Activated naive CD8-positive, alpha-beta T cell treated with anti-CD3 and anti-CD28 coated beads, Interleukin-2, amount 10 ng/mL, durations not matched to agents 7 days and 5 days (primary cell): ENCODE results near the gene IRF8. TPM values are rescaled to one million over a fixed set of nuclear protein-coding genes. Genes with fewer than 3 reads are reported as not detected.
"Not testable (repeated sequence)": the region's sequence is repeated elsewhere in the genome, so short reads cannot be mapped to it uniquely, and the experiment has no call there.

Experiments
- ATAC-seq: fragments of 150-1000 bp; cut with Tn5 transposase; one replicate; pipeline ENCODE4 v1.10.0; 2021; ENCODE audit warnings: low read depth, moderate library complexity
- POLR2A ChIA-PET: fragments of 350-600 bp; sonication (Branson Sonifier 250); formaldehyde crosslinking; loops from one replicate; lab custom pipeline; 2021; ENCODE audit warnings: antibody characterized with exemption; lab: Charles Lee
- DNase-seq: peaks from one replicate; pipeline ENCODE4 v3.0.0; 2021
- H3K27ac Mint-ChIP-seq: one replicate; pipeline ENCODE4 v1.8.0; 2022; ENCODE audit warnings: mild to moderate bottlenecking, mixed read lengths
- H3K27me3 Mint-ChIP-seq: one replicate; pipeline ENCODE4 v1.8.0; 2022; ENCODE audit warnings: mild to moderate bottlenecking, moderate library complexity, mixed read lengths
- H3K36me3 Mint-ChIP-seq: one replicate; pipeline ENCODE4 v1.8.0; 2021; ENCODE audit warnings: mild to moderate bottlenecking, mixed read lengths
- H3K4me1 Mint-ChIP-seq: one replicate; pipeline ENCODE4 v1.8.0; 2021; ENCODE audit warnings: mixed read lengths
- H3K4me3 Mint-ChIP-seq: one replicate; pipeline ENCODE4 v1.8.0; 2022; ENCODE audit warnings: mild to moderate bottlenecking, moderate library complexity, mixed read lengths
- H3K9me3 Mint-ChIP-seq: one replicate; pipeline ENCODE4 v1.8.0; 2021; ENCODE audit warnings: mixed read lengths
- total RNA-seq, 2 experiments: library from RNA; stranded (reverse); gene quantifications; one replicate each; pipeline ENCODE4 v1.2.3, GENCODE V29; 2021

IRF8 gene
- total RNA-seq, 2 experiments from 2014 or later, result 27.8 to 30.8 TPM

DNA sequence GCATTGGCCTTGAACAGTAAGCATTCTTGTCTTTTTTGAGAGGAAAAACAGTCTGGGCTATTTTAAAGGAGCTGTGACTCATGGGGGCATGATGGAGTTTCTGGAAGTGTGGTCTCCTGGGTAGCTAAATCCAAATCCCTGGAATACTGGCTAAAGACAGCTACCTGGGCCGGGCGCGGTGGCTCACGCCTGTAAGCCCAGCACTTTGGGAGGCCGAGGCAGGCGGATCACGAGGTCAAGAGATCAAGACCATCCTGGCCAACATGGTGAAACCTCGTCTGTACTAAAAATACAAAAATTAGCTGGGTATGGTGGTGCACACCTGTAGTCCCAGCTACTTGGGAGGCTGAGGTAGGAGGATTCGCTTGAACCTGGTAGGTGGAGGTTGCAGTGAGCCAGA is 8.3 kb downstream of the IRF8 start:
- H3K9me3 Mint-ChIP-seq, POLR2A ChIA-PET, H3K4me3 Mint-ChIP-seq, H3K27me3 Mint-ChIP-seq, H3K27ac Mint-ChIP-seq, DNase-seq, ATAC-seq: not testable (repeated sequence)
- Mint-ChIP-seq H3K36me3 (peaks cover 59% of the 10 kb centered on the region), H3K4me1 (peaks cover 50% of the 10 kb centered on the region)

DNA sequence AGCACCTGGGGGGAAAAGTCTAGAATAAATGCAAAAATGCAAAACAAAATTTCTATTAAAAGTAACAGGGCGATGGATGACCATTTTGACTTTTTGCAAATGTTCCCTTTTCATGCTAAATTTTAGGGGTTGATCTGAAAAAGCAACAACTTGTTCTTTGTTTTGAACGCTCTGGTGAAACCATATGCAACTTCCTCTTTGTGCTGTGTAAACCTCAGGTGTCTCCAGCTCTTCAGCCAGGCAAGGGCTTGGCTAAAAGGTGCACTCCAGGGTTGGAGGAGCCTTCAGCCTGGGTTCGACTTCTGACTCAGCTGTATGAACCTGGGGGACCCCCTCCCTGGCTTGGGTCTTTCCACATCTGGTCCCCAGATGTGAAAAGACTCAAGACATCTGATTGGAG is 9.5 kb downstream of the IRF8 start:
- no peaks in the 10 kb centered on the region for H3K9me3 Mint-ChIP-seq
- H3K4me3 Mint-ChIP-seq, result peak overlapping the region; percentile 55
- no peaks in the 10 kb centered on the region for H3K27me3 Mint-ChIP-seq
- peaks cover 41% of the 10 kb centered on the region for H3K4me1 Mint-ChIP-seq
- ATAC-seq (peak; percentile 48), DNase-seq (peak; percentile 28)
- H3K36me3 Mint-ChIP-seq, result peaks cover 56% of the 10 kb centered on the region
- peak overlapping the region; percentile 54 for H3K27ac Mint-ChIP-seq
- POLR2A ChIA-PET, result interaction anchor here (0.9 kb wide), 1 partner anchor 87 kb away, joined by 3 read pairs; no protein-coding TSS in a partner anchor

DNA sequence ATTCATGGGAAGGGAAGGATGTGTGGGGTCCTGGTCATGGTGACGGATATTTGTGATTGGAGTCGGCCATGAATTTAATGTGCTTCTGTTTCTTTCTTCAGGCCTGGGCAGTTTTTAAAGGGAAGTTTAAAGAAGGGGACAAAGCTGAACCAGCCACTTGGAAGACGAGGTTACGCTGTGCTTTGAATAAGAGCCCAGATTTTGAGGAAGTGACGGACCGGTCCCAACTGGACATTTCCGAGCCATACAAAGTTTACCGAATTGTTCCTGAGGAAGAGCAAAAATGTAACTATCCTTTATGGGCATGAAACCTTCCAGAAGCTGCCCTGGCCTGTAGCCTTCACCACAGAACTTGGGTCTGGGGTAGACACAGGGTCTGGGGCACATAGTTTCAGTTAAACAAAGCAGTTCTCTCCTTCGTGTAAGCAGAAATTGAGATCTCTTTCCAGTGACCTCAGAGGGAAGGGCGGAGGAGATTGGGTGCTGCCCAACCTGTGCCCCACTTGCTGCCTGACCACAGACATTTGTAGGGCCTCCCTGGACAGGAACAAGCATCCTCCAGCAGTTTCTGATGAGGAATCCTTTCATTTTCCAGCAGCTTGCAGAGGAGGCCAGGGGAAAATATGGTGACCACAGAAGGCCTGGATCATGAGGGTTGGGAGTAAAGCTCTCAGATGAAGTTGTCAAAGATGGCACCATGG is 10.1 kb downstream of the IRF8 start:
- Mint-ChIP-seq H3K4me3 (no peak overlapping the region), H3K9me3 (no peaks in the 10 kb centered on the region), H3K27me3 (no peaks in the 10 kb centered on the region), H3K27ac (peak overlapping the region; percentile 54), H3K4me1 (peaks cover 38% of the 10 kb centered on the region), H3K36me3 (peaks cover 50% of the 10 kb centered on the region)
- ATAC-seq (no peak), DNase-seq (peak; percentile 10)
- POLR2A ChIA-PET, result interaction anchor here (0.9 kb wide), 1 partner anchor 88 kb away, joined by 3 read pairs; no protein-coding TSS in a partner anchor

DNA sequence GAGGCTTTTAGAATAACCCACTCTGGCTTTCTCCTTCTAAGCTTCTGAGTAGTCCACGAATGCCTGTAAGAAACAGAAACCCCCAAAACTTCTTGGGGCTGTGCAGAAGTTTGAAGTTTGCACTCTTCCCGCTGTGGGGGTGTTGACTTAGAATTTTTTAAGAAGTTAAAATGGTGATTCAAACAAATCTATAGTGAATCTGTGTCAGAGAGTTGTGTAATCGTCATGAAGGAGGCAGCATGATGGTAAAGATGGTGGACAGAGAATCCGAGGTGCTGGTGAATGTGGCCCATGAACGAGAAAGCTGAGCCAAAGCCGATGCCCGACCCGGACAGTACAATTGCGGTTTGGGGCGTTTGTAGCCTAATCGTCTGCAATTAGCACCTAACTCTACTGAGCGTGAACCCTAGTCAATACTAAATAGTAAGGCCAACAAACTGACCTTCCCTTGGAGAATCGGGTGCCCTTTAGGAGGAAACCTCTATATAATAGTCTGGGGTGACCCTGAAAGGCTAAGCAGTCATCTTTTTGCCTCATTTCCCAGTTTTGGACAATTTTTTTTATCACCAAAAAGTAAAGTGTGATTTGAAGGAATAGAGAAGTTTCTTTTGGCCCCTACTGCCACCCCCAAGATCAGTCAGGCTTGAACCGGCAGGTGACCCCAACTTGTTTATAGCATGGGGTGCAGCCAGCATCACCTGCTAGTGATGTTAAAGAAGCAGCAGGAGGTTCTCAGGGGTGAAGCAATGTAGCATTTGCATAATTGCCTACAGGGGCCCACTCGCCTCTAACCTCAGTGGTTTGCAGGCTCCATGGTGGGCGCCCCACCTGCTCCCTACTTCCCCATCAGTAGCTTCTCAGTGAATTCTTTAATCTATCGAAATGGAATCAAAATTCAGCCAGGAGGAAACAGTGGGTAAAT is 11.2 kb downstream of the IRF8 start:
- H3K4me1 Mint-ChIP-seq, result peaks cover 33% of the 10 kb centered on the region
- POLR2A ChIA-PET, result no interaction called here
- H3K9me3 Mint-ChIP-seq, result no peaks in the 10 kb centered on the region
- ATAC-seq, result no peak
- H3K4me3 Mint-ChIP-seq, result no peak overlapping the region
- H3K27ac Mint-ChIP-seq, result no peak overlapping the region
- DNase-seq, result no peak
- peaks cover 39% of the 10 kb centered on the region for H3K36me3 Mint-ChIP-seq
- no peaks in the 10 kb centered on the region for H3K27me3 Mint-ChIP-seq

DNA sequence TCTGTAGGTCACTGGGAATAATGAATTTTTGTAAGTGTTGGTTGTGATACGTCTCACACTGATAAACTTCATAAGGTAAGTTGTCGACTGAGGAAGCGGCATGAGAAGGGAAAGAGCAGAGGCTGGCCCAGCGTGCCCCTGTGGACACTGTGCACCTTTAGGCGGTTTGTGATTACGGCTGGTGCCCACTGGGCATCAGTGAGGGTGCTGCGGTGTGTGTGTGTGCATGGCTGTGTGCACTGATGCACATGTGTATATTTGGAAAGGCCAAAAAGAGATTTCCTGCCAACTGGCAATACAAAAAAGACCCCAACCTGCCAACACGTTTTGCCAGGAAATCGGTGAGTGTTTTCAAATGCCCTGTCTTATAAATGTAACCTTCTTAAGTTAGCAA is 11.9 kb downstream of the IRF8 start:
- Mint-ChIP-seq H3K9me3 (no peaks in the 10 kb centered on the region), H3K36me3 (peaks cover 33% of the 10 kb centered on the region), H3K4me3 (no peak overlapping the region), H3K4me1 (peaks cover 29% of the 10 kb centered on the region), H3K27ac (no peak overlapping the region), H3K27me3 (no peaks in the 10 kb centered on the region)
- ATAC-seq (no peak), DNase-seq (peak; percentile 10)
- POLR2A ChIA-PET, result no interaction called here

DNA sequence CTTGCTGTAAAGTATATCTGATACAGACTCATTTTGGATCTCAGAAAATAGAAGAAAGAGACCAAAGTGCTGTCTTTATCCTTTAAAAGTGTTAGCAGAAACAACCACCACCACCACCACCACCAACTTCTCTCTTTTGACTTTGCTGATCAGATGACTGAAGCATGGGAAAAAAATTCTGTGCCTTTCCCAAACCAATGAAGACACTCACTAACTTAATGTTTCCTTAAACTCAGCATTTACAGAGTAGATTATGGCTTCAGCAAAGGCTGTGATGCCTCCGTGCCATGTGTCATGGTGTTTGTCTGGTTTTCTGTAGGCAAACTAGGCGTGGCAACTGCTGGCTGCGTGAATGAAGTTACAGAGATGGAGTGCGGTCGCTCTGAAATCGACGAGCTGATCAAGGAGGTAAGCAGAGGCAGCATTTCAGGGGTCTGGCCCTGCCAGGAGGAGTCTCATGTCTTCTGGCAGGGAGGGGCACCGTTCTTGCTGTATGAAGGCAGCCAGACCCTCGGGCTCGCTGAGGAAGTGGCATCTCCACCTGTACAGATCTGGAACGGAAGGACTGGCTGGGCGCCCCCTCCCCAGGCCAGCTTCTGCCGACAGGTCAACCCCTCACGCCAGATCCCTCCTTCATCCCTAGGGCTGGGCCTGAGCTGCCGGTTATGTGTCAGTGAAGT is 12.4 kb downstream of the IRF8 start:
- Mint-ChIP-seq H3K27me3 (no peaks in the 10 kb centered on the region), H3K36me3 (peaks cover 28% of the 10 kb centered on the region), H3K27ac (no peak overlapping the region), H3K9me3 (no peaks in the 10 kb centered on the region), H3K4me3 (no peak overlapping the region), H3K4me1 (peaks cover 29% of the 10 kb centered on the region)
- DNase-seq (peak; percentile 18), ATAC-seq (no peak)
- POLR2A ChIA-PET, result no interaction called here

DNA sequence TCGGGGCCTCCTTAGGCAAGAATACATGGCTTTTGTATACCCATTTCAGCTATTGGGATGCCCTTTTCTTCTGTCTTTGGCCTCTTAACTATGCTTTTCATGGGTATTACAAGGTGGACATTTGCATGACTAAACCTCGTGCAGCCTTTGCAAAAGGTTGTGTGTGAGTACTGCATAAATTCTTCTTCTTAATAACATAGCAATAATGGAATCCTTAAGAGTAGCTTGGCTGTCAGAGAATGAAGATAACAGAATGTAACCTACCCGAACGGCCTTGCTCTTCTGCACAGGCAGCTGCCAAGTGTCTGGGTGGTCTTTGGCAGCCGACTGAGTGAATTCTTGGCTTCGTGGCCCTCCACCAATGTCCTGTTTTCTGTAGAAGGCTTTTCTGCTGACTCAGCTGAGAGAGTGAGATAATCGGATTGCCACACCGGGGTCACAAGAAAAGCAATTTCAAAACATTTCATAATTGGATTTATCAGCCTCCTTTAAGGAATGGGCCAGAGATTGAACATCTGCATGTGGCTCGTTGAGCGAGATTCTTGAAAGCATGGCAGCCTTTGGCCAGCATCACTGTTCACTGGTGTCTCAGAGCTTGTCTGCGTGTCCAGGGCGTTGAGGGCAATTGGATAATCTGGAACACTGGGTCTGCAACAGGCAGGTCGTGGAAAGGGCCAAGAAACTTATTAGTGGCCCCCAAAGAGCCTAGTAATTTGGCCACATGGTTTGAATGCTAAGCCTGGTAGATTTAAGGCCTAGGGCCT is 13.4 kb downstream of the IRF8 start:
- no peak for DNase-seq
- H3K27ac Mint-ChIP-seq, result no peak overlapping the region

DNA sequence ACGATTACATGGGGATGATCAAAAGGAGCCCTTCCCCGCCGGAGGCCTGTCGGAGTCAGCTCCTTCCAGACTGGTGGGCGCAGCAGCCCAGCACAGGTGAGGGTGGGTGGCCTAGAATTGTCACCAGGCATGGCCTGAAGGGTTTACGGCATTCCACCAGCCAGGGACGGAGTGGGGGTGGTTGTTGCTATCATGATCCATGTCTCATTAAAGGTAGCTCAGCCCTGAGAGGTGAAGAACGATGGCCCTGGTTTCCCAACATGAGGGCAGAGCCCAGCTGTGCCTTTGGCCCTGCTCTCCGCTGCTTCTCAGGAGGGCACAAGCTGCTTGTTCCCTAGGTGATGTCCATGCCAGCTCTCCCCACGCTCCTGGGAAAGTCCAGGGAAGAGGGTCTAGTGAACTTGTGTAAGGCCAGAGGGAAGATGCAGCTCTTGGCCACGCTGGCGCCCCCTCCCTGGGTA is 14.2 kb downstream of the IRF8 start:
- Mint-ChIP-seq H3K27me3 (no peaks in the 10 kb centered on the region), H3K4me1 (peaks cover 28% of the 10 kb centered on the region), H3K27ac (peak overlapping the region; percentile 70), H3K9me3 (no peaks in the 10 kb centered on the region), H3K36me3 (peaks cover 24% of the 10 kb centered on the region), H3K4me3 (no peak overlapping the region)
- no peak for DNase-seq
- POLR2A ChIA-PET, result interaction anchor here (1.1 kb wide), 1 partner anchor 23 kb away, joined by 4 read pairs; no protein-coding TSS in a partner anchor
- no peak for ATAC-seq

More for the DNA sequence above, 13.4 kb downstream of the IRF8 start:
- POLR2A ChIA-PET, result interaction anchor here (1.1 kb wide), 1 partner anchor 24 kb away, joined by 4 read pairs; no protein-coding TSS in a partner anchor
- H3K4me1 Mint-ChIP-seq, result peaks cover 31% of the 10 kb centered on the region
- no peaks in the 10 kb centered on the region for H3K27me3 Mint-ChIP-seq
- peaks cover 23% of the 10 kb centered on the region for H3K36me3 Mint-ChIP-seq
- no peak for ATAC-seq
- no peaks in the 10 kb centered on the region for H3K9me3 Mint-ChIP-seq
- no peak overlapping the region for H3K4me3 Mint-ChIP-seq

DNA sequence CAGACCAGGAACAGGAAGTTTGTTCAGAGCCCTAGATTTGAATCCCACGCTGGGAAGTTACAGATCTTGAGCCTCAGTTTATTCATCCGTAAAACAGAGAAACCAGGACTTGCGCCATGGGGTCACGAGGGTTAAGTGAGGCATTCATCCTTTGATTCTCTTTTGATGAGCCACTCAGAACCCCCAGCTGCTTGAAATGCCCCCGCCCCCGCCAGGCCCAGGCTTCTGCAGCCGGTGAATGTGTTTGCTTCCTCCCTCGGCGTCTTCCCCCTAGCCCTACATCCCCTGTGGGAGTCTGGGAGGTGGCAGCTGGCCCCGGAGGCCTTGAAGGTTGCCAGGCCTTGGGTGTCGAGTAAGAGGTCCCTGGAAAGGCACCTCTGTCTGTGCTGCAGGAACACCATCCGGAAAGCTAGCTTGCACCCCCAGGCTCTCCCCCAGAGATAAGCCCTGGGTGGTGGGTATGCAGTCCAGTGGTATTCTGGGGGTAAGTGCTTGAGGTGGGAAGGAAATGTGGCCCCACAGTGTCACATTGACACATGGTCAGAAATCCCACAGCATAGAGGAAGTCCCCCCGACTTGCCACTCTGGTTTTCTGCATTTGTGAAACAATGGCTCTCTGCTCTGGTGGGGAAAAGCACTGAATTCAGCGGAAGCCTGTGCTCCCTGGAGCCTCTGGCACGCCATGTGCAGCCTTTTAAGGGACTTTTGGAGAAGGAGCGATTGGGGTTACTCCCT is 14.9 kb downstream of the IRF8 start:
- Mint-ChIP-seq H3K9me3 (no peaks in the 10 kb centered on the region), H3K36me3 (peaks cover 20% of the 10 kb centered on the region), H3K4me3 (no peak overlapping the region), H3K27me3 (no peaks in the 10 kb centered on the region), H3K4me1 (peaks cover 21% of the 10 kb centered on the region), H3K27ac (peak overlapping the region; percentile 70)
- POLR2A ChIA-PET, result no interaction called here
- ATAC-seq (no peak), DNase-seq (no peak)

DNA sequence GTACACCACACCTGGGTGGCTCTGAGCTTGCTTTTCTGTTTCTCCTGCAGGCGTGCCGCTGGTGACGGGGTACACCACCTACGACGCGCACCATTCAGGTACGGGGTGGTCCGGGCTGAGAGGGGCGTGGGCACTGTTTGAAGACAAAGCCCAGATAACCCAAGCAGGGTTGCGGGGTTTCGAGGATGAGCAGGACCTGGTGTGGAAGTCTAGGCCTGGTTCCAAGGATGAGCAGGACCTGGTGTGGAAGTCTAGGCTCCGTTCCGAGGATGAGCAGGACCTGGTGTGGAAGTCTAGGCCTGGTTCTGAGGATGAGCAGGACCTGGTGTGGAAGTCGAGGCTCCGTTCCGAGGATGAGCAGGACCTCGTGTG is 15.4 kb downstream of the IRF8 start:
- no peak overlapping the region for H3K27ac Mint-ChIP-seq
- peaks cover 20% of the 10 kb centered on the region for H3K4me1 Mint-ChIP-seq
- no peak for DNase-seq
- no peak for ATAC-seq
- no peaks in the 10 kb centered on the region for H3K27me3 Mint-ChIP-seq
- peaks cover 18% of the 10 kb centered on the region for H3K36me3 Mint-ChIP-seq
- H3K4me3 Mint-ChIP-seq, result no peak overlapping the region
- H3K9me3 Mint-ChIP-seq, result no peaks in the 10 kb centered on the region
- POLR2A ChIA-PET, result no interaction called here

DNA sequence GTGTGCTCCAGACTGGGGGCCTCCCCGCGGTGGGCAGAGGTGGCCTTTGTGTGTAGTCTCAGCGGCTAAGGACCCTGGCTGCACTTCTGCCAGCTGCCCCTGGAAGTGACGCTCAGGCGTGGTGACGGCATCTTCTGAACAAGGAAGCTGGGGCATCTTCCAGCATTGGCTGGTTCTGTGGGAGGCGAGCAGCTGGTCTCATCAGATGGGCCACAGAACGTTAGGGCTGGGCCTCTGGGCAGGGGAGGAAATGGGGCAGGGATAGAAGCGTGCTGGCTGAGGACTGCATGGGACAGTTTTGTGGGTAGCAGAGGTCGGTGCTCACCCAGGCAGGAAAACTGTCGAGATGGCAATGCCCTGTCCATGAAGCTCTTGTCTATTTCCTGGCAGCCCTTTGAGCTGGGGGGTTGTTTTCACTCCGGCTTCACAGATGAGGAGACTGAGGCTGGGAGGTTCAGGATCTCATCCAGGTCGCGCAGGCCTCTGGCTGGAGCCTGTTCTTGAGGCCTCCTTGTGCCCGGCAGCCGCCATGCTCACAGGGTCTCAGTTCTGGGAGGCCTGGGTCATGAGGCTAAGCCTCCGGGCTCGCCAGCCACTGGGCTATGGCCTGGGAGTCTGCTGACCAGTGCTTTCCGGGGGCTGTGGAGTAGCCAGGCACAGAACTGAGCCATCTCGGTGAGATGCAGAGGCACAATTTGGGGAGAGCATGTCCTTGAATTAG is 16.3 kb downstream of the IRF8 start:
- POLR2A ChIA-PET, result no interaction called here
- no peaks in the 10 kb centered on the region for H3K27me3 Mint-ChIP-seq
- peaks cover 20% of the 10 kb centered on the region for H3K4me1 Mint-ChIP-seq
- H3K9me3 Mint-ChIP-seq, result no peaks in the 10 kb centered on the region
- no peak for ATAC-seq
- no peak for DNase-seq
- H3K27ac Mint-ChIP-seq, result peak overlapping the region; percentile 40
- no peak overlapping the region for H3K4me3 Mint-ChIP-seq
- H3K36me3 Mint-ChIP-seq, result peaks cover 18% of the 10 kb centered on the region
